ENCODE measurements around the gene ZNF689.

ZNF689 gene

DNA sequence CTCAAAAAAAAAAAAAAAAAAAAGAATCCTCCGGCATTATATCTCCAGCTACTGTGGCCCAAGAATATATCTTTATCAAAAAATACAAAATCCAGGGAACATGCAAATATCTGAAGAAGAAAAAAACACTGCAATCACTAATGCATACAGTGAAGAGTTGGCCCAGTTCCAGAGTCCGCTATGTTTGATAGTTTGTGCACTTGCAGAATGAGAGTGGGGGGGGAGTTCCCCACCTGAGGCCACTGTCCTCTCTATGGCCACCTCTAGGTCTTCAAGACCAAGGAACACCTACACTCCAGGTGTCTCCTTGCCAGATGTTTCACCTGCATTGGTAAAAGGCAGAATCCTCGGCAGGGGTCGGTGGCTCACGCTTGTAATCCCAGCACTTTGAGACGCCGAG is 28.7 kb downstream of the ZNF689 start:
- Histone ChIP-seq H3K4me3 (no peak overlapping the region), H3K9ac (ENCODE audit: insufficient read length) (no peak overlapping the region), H3K27ac (no peak overlapping the region), H3K9me3 (ENCODE audit: low read depth, low read length) (no peaks in the 10 kb centered on the region), H3K36me3 (ENCODE audit: insufficient read depth, low read length) (peaks cover 7% of the 10 kb centered on the region; the same call in 1 of the 2 replicates)
- no peak for DNase-seq (ENCODE audit: low read depth, low spot score)
- TF ChIP-seq POLR2AphosphoS5 (IDR thresholded peaks at IDR 0.05; ENCODE audit: borderline replicate concordance, low read depth, low read length) = no peak
- no peak for TF ChIP-seq EZH2 (IDR thresholded peaks at IDR 0.05)
- no peak for TF ChIP-seq FOXP2 (optimal IDR thresholded peaks at IDR 0.05; ENCODE audit: control extremely low read depth, extremely low read length, insufficient read depth)

- H3K36me3 ChIP-seq (ENCODE audit: insufficient read depth, low read length) = no peaks in the 10 kb centered on the region
- no peak overlapping the region for H3K4me3 ChIP-seq
- no peak for DNase-seq (ENCODE audit: low read depth, low spot score)
- no peak overlapping the region for H3K27ac ChIP-seq
- H3K9ac ChIP-seq (ENCODE audit: insufficient read length) = no peak overlapping the region
- no peaks in the 10 kb centered on the region for H3K9me3 ChIP-seq (ENCODE audit: low read depth, low read length)
- TF ChIP-seq POLR2AphosphoS5 (IDR thresholded peaks at IDR 0.05; ENCODE audit: borderline replicate concordance, low read depth, low read length) = no peak
- TF ChIP-seq EZH2 (IDR thresholded peaks at IDR 0.05) = no peak
- TF ChIP-seq FOXP2 (optimal IDR thresholded peaks at IDR 0.05; ENCODE audit: control extremely low read depth, extremely low read length, insufficient read depth) = no peak
Measured at GRCh38 chr16:30574678-30575077, 35.5 kb downstream of the ZNF689 start.

- Histone ChIP-seq H3K4me3 (peak within 1 kb of the TSS; percentile 66), H3K9ac (ENCODE audit: insufficient read length) (no peak within 1 kb of the TSS), H3K9me3 (ENCODE audit: low read depth, low read length) (no peaks in the 10 kb centered on the region), H3K36me3 (ENCODE audit: insufficient read depth, low read length) (no peaks in the 10 kb centered on the region), H3K27ac (no peak within 1 kb of the TSS)
- DNase-seq (ENCODE audit: low read depth, low spot score) = peak; percentile 40
- TF ChIP-seq EZH2 (IDR thresholded peaks at IDR 0.05) (no peak), FOXP2 (optimal IDR thresholded peaks at IDR 0.05; ENCODE audit: control extremely low read depth, extremely low read length, insufficient read depth) (no peak), POLR2AphosphoS5 (IDR thresholded peaks at IDR 0.05; ENCODE audit: borderline replicate concordance, low read depth, low read length) (no peak)
Measured at GRCh38 chr16:30571445-30572322, 38.5 kb downstream of the ZNF689 start, which contains the start of gene ZNF688. Gene ZNF688, minus strand, starts transcription at chr16:30571714. Its CDS starts 85 bp downstream, at chr16:30571629.

GRCh38 chr16:30570636-30571444 is 39.3 kb downstream of the ZNF689 start:
- Histone ChIP-seq H3K9me3 (ENCODE audit: low read depth, low read length) (no peaks in the 10 kb centered on the region), H3K27ac (no peak overlapping the region), H3K36me3 (ENCODE audit: insufficient read depth, low read length) (no peaks in the 10 kb centered on the region), H3K4me3 (no peak overlapping the region), H3K9ac (ENCODE audit: insufficient read length) (no peak overlapping the region)
- TF ChIP-seq POLR2AphosphoS5 (IDR thresholded peaks at IDR 0.05; ENCODE audit: borderline replicate concordance, low read depth, low read length) = no peak
- TF ChIP-seq FOXP2 (optimal IDR thresholded peaks at IDR 0.05; ENCODE audit: control extremely low read depth, extremely low read length, insufficient read depth) = no peak
- TF ChIP-seq EZH2 (IDR thresholded peaks at IDR 0.05) = no peak
- DNase-seq (ENCODE audit: low read depth, low spot score) = no peak

GRCh38 chr16:30569746-30570635 is 40.2 kb downstream of the ZNF689 start:
- H3K9me3 ChIP-seq (ENCODE audit: low read depth, low read length) = no peaks in the 10 kb centered on the region
- H3K4me3 ChIP-seq = no peak overlapping the region
- H3K9ac ChIP-seq (ENCODE audit: insufficient read length) = no peak overlapping the region
- no peak for DNase-seq (ENCODE audit: low read depth, low spot score)
- H3K27ac ChIP-seq = no peak overlapping the region
- no peaks in the 10 kb centered on the region for H3K36me3 ChIP-seq (ENCODE audit: insufficient read depth, low read length)
- TF ChIP-seq EZH2 (IDR thresholded peaks at IDR 0.05) (no peak), POLR2AphosphoS5 (IDR thresholded peaks at IDR 0.05; ENCODE audit: borderline replicate concordance, low read depth, low read length) (no peak), FOXP2 (optimal IDR thresholded peaks at IDR 0.05; ENCODE audit: control extremely low read depth, extremely low read length, insufficient read depth) (no peak)

DNA sequence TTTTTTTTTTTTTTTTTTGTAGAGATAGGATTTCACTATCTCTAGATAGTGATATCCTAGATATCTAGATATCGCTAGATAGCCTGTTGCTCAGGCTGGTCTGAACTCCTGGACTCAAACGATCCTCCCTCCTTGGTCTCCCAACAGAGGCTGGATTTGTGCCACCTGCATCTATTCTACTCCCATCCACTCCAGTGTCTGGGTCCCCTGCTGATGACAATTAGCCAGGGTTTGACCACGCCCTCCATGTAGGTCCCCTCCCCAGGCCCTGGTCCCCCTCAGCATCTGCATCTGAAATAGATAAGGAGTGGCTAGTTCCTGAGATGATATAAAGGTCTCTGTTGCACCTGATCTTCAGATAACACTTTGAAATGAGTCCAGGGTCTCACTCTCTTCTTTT is 40.9 kb downstream of the ZNF689 start:
- no peak for TF ChIP-seq EZH2 (IDR thresholded peaks at IDR 0.05)
- no peak for TF ChIP-seq POLR2AphosphoS5 (IDR thresholded peaks at IDR 0.05; ENCODE audit: borderline replicate concordance, low read depth, low read length)
- TF ChIP-seq FOXP2 (optimal IDR thresholded peaks at IDR 0.05; ENCODE audit: control extremely low read depth, extremely low read length, insufficient read depth) = no peak
- no peak overlapping the region for H3K9ac ChIP-seq (ENCODE audit: insufficient read length)
- no peak overlapping the region for H3K4me3 ChIP-seq
- no peak for DNase-seq (ENCODE audit: low read depth, low spot score)
- no peaks in the 10 kb centered on the region for H3K36me3 ChIP-seq (ENCODE audit: insufficient read depth, low read length)
- H3K27ac ChIP-seq = no peak overlapping the region
- no peaks in the 10 kb centered on the region for H3K9me3 ChIP-seq (ENCODE audit: low read depth, low read length)

- H3K27ac ChIP-seq = peak overlapping the region; percentile 46; the same call in 1 of the 2 replicates
- H3K9me3 ChIP-seq (ENCODE audit: low read depth, low read length) = no peaks in the 10 kb centered on the region
- H3K36me3 ChIP-seq (ENCODE audit: insufficient read depth, low read length) = no peaks in the 10 kb centered on the region
- no peak for TF ChIP-seq POLR2AphosphoS5 (IDR thresholded peaks at IDR 0.05; ENCODE audit: borderline replicate concordance, low read depth, low read length)
- TF ChIP-seq FOXP2 (optimal IDR thresholded peaks at IDR 0.05; ENCODE audit: control extremely low read depth, extremely low read length, insufficient read depth) = no peak
- no peak for TF ChIP-seq EZH2 (IDR thresholded peaks at IDR 0.05)
- DNase-seq (ENCODE audit: low read depth, low spot score) = peak; percentile 69
- no peak overlapping the region for H3K9ac ChIP-seq (ENCODE audit: insufficient read length)
- H3K4me3 ChIP-seq = peak overlapping the region; percentile 17; the same call in 1 of the 2 replicates
Measured at GRCh38 chr16:30567991-30568638, 42.1 kb downstream of the ZNF689 start.
